RPMI7951 (cell line): ENCODE results near the gene B4GALNT3. TPM values are rescaled to one million over a fixed set of nuclear protein-coding genes. Genes with fewer than 3 reads are reported as not detected.
"Not testable (repeated sequence)": the region's sequence is repeated elsewhere in the genome, so short reads cannot be mapped to it uniquely, and the experiment has no call there.

Source experiments
- DNase-seq: peaks from one replicate; pipeline ENCODE4 v3.0.0-alpha.2; 2012; ENCODE audit warnings: low read depth
- total RNA-seq: library from RNA; depleted of rRNA; stranded (reverse); fragments of >200 nt; shearing (Covaris generic); gene quantifications from 2 replicates; pipeline ENCODE4 v1.2.3, GENCODE V29; 2014

Gene B4GALNT3
- total RNA-seq, 1 experiment from 2014 or later = 0.60 TPM

DNA sequence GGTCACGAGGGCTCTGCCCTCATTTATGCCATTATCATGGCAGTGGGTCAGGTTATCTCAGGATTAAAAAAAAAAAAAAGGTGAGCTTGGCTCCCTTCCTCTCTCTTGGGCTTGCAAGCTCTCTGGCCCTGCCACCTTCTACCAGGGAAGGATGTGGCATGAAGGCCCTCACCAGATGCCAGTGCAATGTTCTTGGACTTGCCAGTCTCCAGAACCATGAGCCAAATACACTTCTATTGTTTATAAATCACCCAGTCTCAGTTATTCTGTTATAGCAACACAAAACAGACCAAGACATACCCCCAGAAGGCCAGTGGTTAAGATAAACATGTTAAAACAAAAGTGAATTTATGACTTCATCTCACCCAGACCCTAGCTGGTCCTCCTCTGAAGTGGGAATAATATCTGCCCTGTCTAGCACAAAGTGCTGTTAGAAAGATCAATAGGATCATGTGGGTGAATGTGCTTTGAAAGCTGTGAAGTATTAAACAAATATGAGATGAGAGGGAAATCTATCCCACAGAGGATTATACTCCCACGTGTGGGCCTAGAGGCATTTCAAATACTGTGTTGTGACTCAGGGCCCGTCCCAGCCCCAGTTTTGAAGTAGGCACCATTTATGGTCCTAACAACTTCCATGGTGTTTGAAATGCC, 114.9 kb downstream of the B4GALNT3 start:
- DNase-seq = peak; percentile 61

DNA sequence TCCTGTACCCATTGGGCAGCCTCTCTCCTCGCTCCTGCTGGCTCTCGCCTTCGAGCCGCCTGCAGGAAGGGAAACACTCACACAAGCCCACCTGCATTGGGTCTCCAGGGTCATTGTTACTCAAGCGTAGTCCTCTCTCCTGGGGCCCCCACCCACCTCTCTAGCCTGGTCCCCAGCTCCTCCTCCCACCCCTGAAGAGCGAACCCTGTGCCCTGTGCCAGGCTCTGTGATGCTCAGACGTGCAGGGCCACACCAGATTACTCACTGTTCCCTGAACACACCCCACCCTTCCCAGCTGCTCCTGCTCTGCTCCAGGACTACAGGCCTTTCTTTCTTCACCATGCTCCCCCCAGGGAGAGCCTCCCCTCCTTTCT, 115.4 kb downstream of the B4GALNT3 start:
- DNase-seq = peak; percentile 20

DNA sequence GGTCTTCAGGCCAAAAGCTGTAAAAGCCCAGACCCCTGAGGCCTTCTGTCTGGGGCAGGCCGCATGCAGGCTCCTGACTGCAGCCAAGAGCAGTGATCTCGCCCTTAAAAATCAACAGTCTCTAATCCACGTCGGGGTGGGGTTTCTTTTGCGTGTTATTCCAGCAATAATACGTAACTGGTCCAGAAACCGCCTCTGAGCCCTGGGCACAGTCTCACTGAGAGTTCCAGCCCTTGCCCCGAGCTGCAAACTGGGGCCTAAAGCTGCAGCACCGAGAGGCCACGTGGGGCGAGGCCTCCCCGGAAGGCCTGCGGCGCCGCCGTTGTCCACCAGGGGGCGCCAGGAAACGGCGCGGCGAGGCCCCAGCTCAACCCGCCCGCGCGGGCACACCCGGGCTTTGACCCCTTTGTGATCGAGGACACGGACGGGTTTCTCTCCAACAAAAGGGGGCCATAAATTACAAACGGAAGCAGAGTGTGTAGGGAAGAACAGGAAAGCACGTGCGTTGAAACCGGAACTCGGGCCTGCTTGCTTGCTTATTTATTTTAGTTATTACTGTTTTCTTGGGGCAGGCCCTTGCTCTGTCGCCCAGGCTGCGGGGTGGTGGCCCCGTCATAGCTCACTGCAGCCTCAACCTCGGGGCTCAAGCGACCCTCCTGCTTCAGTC, 116.3 kb downstream of the B4GALNT3 start:
- DNase-seq = peak; percentile 61

DNA sequence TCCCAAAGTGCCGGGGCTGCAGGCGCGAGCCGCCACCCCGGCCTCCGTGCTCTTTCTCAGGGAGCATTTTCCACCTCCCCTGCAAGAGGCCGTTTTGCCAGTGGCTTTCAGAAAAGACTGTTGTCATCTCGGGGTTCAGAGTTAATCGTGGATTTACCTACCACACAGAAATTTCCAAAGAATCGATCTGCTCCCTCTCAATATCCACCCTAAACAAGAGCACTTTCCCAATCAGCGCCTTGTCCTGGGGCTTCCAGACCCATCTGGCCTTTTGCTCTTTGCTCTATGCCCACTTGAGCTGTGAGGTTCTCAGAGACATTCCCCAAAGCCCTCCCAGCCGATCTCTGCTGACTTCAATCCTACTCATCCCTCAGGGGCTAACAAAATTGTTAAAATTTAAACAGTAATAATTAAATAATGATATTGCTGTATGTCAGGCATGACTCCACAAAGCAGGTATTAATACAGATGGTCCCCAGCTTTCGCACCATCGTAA, 116.9 kb downstream of the B4GALNT3 start:
- no peak for DNase-seq

DNA sequence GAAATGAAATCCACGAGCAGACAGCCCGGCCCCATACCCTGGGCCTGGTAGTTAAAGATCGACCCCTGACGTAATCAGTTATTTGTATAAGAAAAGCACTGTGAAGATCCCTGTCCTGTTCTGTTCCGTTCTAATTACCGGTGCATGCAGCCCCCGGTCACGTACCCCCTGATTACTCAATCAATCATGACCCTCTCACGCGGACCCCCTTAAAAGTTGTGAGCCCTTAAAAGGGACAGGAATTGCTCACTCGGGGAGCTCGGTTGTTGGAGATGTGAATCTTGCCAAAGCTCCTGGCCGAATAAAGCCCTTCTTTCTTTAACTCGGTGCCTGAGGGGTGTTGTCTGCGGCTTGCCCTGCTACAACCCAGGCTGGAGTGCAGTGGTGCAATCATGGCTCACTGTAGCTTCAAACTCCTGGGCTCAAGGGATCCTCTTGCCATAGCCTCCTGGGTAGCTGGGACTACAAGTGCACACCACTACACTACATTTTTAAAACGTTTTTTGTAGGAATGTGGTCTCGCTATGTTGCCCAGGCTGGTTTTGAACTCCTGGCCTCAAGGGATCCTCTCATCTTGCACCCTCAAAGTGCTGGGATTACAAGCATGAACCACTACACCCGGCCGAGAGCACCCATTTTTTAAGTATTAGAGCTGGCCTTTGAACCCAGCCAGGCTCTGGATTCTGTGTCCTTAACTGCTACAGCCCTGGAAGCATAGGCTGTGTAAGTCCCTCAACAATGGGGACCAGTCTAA, 118.4 kb downstream of the B4GALNT3 start:
- DNase-seq = not testable (repeated sequence)

DNA sequence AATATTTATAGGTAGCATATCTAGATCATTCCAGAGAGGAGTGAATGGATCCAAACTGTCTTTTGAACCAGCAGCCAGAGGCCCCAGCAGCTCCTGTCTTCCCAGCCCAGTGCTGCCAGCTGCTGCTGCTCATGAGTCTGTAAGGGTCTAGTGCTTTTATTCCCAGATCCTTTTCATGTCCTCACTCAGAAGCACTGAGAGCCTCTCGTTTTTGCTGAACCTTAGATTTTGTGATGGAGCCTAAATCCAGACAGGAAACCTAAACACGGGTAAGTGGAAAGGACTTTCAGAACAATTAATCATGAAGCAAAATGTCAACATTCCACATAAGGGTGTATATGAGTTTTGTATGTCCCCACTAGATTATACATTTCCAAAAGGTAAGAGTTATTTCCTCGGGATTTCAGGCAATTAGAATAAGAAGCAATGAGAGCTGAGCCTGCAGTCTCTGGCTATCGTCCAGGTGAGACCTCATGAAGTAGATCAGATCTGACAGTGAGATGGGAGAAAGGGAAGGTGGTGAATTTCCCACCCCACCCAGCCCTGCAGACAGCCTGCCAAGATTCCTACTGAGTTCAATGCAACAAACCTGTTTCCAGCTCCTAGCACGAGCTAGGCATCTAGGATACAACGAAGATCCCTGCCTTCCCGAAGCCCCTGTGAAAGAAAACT, 119.1 kb downstream of the B4GALNT3 start:
- no peak for DNase-seq

DNA sequence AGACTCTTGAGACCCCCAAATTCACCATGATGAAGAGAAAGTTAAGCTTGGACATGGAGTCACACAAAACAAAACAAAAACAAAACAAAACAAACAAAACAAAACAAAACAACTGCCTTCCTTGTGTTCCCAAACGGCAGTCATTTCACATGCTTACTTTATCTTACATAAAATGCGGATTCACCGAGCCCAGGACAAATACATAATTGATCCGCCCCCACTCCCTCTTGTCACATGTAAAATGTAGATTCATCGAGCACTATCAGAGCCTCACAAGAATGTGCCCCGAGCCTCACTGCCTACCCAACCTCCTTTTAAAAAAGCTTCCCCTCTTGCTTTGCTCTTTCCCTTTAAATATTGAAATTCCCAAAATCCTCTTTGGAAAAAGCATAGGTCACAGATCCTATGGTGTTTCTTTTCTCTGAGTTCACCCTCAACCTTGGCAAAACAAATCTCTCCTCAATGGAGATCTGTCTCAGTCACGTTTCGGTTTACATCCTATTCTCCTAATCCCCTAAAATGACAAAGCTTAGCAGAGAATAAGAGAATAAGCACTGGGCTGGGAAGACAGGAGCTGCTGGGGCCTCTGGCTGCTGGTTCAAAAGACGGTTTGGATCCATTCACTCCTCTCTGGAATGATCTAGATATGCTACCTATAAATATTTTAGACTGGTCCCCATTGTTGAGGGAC, 119.8 kb downstream of the B4GALNT3 start:
- no peak for DNase-seq

DNA sequence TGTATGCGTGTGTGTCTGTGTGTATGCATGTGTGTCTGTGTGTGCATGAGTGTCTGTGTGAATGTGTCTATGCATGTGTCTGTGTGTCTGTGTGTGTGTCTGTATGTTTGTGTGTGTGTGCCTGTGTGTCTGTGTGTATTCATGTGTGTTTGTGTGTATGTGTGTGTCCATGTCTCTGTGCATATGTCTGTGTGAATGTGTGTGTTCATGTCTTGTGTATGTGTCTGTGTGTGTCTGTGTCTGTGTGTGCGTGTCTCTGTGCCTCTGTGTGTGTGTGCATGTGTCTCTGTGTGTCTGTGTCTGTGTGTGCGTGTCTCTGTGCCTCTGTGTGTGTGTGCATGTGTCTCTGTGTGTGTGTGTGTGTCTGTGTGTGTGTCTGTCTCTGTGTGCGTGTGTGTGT, 121.1 kb downstream of the B4GALNT3 start:
- DNase-seq = no peak

DNA sequence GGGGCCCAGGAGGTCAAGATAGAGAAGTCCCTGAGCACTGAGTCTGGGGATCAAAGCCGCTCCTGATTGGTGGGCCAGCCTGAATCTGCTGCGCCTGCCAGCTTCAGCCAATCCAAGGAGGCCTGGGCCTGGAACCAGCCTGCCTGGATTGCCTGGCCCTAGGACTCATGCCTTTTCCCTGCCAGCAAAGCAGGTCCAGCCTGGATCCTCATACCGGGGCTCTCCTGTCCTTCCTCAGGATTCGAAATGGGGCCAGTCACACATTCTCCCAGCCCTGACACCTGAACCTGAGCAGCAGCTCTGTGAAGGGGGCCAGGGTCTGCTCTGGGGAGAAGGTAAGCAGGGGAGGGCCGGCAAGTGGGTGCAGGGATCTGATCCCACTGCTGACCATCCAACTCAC, 121.6 kb downstream of the B4GALNT3 start:
- no peak for DNase-seq

DNA sequence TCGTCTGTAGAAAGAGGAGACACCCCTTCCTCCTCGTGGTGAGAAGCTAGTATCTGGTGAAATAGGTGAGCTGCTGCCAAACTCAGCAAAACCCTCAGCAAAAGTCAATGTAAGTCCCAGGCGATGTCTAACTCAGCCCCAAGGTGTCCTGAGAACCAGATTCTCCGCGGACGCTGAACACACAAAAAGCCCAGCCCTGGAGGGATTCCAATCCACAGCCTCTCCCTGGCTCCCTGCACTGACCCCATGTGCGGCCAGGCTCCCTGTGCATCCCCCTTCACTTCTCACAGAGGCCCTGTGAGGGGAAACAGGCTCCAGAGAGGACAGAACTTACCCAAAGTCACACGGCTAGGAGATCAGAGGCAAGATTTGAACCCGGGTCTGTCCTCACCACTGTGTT, 122.0 kb downstream of the B4GALNT3 start:
- no peak for DNase-seq

DNA sequence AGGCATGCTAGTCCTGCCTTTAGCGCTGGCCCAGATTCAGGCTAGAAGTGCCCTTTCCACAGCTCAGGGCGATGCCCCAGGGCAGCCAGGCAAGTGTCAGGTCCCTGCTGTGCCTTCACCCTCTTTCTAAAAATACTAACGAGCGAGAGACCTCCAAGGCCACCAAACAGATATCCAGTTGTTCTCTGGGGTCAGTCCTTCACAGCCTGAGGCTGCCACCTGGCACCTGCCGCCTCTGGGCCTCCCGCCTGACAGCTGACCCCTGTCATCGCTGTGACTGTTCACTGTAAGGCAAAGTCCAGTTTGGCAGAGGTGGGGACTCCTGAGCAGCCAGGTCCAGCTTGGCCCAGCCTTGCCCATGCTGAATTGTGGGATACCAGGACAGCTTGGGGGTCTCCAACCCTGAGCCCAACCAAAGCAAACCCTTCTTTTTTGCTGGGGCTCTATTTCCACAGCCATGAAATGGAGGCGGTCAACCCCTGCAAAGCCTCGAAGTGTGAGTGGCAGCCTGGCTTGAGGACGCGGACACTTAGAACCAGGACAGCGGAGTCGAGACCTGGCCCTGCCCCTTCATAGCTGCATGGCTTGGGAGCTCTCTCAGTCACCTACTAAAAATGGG, 123.6 kb downstream of the B4GALNT3 start:
- no peak for DNase-seq

DNA sequence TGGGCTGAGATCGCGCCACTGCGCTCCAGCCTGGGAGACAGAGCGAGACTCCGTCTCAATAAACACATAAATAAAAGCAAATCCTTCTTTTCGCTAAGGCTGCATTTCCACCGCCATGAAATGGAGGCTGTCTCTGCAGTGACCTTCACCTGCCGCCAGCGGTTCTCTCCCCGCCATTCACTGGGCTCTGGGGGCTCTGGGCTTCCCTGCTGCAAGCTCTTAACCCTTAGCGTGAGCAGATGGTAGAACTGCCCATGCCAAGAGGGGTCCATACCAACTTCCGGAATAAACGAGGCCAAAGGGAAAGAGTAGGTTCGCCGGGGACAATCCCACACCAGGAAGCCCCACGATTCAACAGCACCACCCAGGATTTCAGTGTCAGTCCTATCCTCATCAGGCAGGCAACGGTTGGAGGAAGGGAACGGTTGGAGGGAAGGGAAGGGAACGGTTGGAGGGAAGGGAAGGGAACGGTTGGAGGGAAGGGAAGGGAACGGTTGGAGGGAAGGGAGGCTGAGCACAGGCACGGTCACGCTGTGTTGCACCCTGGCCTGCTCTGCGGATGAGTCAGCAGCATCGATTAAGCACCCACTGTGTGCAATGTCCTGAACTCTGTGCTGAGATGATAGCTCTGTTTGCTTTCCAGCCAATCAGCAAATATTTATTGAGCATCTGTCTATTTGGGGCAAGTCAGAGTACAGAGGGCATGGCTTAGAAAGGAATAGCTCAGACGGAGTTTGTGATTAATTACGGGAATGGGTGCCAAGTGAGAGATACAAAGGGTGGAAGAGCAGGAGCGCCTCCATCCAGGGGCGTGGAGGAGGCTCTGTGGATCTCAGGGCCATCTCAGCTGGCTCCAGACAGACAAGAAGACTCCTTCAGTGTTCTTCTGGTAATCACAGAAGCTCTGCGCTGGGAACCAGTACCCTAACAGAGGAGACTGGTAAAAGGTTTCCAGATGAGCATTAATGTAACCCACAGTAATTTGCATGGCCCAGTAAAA, 125.6 kb downstream of the B4GALNT3 start:
- DNase-seq = no peak

DNA sequence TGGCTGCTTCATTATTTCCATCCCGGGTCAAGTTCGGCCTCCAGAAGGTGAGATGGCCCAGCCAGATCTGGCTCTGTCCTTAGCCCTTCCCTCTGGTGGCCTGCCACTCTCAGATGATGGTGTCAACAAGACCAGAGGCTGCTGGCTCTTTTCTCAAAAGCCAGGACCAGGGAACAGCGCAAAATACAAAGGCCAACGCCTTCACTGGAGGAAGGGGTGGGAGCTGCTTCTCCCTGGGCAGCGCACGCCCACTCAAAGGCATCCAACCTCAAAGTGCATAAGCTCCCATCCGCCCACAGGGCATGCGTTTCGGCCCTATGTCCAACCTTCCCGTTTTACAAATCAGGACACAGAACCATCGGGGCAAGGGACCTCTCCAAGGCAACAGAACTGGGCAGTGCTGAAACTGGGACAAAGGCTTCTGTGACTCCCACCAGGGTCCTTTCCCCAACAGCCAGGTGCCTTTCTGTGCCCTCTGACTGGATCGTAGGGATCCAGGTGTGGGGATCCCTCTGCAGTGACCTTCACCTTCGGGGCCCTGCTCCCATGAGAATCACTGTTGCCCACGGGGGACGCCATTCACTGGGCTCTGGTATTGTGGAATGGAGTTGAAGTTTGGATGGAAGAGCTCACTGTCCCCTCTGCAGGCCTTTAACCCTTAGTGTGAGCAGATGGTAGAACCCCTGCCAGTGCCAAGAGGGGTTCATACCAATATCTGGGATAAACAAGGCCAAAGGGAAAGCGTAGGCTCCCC, 126.8 kb downstream of the B4GALNT3 start:
- DNase-seq = no peak

DNA sequence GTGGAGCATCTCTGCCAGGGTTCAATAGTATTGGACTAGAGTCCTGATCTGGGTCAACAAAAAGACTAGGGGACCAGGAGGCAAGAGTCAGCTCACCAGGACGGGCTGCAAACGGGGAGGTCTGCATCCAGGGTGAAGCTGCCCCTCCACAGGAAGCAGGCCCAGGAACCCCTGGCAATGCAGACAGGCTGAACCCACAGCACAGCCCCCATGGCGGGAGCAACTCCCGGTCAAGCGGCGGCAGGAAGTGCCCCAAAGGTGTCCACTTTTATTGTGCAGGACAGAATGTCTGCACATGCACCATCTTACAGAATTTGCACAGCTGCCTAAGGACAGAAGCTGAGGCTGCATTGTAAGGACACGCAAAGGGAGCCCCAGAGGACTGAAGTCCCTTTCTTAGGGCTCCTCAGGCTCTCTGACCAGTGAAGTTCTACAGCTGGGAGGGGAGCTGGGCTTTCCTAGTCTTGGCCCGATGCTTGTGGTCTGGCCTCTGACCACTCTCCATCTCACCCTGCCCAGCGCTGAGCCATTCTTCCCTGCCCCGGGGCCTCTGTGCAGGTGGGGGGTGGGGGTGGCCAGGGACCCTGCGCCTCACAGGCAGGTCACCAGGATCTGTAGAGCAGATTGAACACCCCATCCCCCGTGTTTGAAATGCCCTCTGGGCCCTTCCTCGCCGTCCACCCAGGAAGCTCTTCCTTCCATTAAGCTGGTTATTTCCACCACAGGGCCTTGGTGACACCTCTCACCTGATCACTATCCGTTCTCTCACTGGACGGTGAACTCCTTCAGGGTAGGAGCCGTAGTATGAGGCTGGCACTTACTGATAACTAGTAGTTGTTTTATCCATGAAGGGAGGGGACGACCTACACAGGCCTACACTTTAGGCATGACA, 127.6 kb downstream of the B4GALNT3 start:
- DNase-seq = no peak

DNA sequence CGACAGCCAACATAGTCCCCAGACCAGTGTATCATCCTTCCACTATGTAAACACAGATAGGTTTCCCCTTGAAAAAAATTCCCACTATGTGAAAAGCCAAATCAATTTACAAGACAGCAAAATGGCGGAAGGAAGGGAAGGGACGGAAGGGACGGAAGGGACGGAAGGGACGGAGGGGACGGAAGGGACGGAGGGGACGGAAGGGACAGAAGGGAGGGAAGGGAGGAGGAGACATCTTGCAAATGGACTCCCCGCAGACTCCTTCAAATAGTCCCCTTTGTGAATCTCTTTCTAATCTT, 128.2 kb downstream of the B4GALNT3 start:
- DNase-seq = no peak

DNA sequence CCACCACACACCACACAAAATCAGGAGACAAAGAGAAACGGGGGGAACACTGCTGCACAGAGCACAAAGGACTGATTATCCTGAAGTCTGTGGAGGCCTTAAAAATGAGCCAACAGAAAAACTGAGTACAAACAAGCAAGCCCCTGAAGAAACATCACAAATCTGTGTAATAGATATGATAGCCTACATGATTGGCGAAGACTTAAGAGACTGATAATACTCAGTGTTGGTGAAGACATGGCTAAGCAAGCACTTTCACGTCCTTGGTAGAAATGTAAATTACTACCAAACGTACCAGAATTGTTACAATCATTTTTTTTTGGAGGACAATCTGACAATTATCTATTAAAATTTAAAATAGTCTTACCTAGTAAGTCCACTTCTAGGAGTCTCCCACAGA, 128.9 kb downstream of the B4GALNT3 start:
- no peak for DNase-seq

DNA sequence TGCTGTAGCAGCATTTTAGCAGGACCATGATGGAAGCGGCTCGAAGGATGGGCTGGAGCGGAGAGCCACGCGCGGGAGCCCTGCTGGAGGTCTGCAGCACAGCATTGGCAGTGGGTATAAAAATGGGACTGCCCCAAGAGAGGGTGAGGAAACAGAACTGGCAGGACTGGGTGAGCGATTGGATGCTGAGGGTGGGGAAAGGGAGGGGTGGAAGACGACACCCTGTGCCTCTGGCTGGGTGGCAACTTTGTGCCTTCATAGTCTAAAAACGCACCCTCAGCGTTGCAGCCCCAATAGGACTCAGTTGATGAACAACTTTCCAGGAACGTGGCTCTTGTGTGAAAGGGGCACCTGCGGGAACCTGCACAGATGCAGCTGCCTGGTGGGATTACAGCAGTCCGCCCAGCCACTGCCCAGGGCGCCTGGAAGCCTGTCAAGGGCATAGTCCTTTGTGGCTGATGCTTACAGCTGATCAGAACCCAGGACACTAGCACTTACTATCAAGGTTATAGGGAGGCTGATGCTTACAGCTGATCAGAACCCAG, 130.5 kb downstream of the B4GALNT3 start:
- no peak for DNase-seq
